DND-41 (cell line): ENCODE measurements around the gene SLC30A3.

Source experiments
- CTCF ChIP-seq: IDR thresholded peaks from 2 replicates; pipeline ENCODE4 v1.5.1; 2012; ENCODE audit warnings: borderline replicate concordance, low read length, moderate library complexity, mild to moderate bottlenecking; ENCODE audit not compliant: poor library complexity, severe bottlenecking; ENCODE audit errors: extremely low read depth
- EZH2 ChIP-seq: IDR thresholded peaks from 3 replicates; pipeline ENCODE4 v1.6.1; 2012; ENCODE audit warnings: borderline replicate concordance, low read depth, mild to moderate bottlenecking, moderate library complexity, low read length, inconsistent platforms; ENCODE audit not compliant: severe bottlenecking

GRCh38 chr2:27233341-27233740 lies 29.5 kb downstream of the SLC30A3 start:
- TF ChIP-seq CTCF (no peak), EZH2 (no peak)
